K562 (cell line): ENCODE data around the gene FN3KRP. TPM values are rescaled to one million over a fixed set of nuclear protein-coding genes. Genes with fewer than 3 reads are reported as not detected.

ENCODE experiments used
- ATAC-seq: fragments of 200-7000 bp; cut with Tn5 transposase; 3 replicates; pipeline ENCODE4 v1.9.1; 2020; ENCODE audit warnings: moderate library complexity
- BruUV-seq: library from RNA; stranded (reverse); fragments of 400-500 nt; replicated peaks from 2 replicates; lab custom pipeline; 2021; lab: Mats Ljungman, UMichigan
- CTCF ChIA-PET: fragments of 300-600 bp; formaldehyde crosslinking; extraction: SDS; loops from one replicate; lab custom pipeline; 2021; ENCODE audit warnings: low intra/inter-chr PET ratio; lab: Yijun Ruan, JAX
- POLR2A ChIA-PET: fragments of 300-600, 350-650 bp; sonication (Branson Sonifier 250); formaldehyde crosslinking; extraction: SDS; loops from one replicate; lab custom pipeline; 2021; ENCODE audit warnings: antibody characterized with exemption, inconsistent platforms; lab: Yijun Ruan, JAX
- DNase-seq, 4 experiments: peaks; one replicate each; pipeline versions ENCODE4 v3.0.0 to v3.0.0-alpha.2; 2011 to 2018; ENCODE audit warnings: low spot score in 3 of 4, mixed read lengths in 3 of 4; ENCODE audit errors: extremely low read depth in 1 of 4
- FAIRE-seq: peaks from 2 replicates; lab custom pipeline; 2011; peaks lifted over from hg19 to GRCh38; lab: Jason Lieb, UNC
- H2AFZ ChIP-seq: 2 replicates; pipeline ENCODE4 v1.6.0; 2011; ENCODE audit warnings: low read depth, low read length, control low read depth, inconsistent platforms
- H3K27ac ChIP-seq: fragments of 200-600 bp; 3 replicates; pipeline ENCODE4 v1.8.0; 2011; ENCODE audit warnings: low read depth, mild to moderate bottlenecking, control low read depth, inconsistent platforms, low read length, moderate library complexity, mixed read lengths; ENCODE audit errors: extremely low read depth
- H3K27me3 ChIP-seq, 2 experiments: fragments of 300-600 bp in 1 of 2; 2 replicates in 1 of 2; 3 replicates in 1 of 2; pipeline versions ENCODE4 v1.6.0 to v1.8.0; 2011; ENCODE audit warnings: inconsistent platforms in 2 of 2, low read length in 2 of 2, mild to moderate bottlenecking in 1 of 2, mixed read lengths in 1 of 2, moderate library complexity in 1 of 2; ENCODE audit not compliant: control insufficient read depth in 2 of 2, insufficient read depth in 2 of 2
- H3K36me3 ChIP-seq: fragments of 300-600 bp; 3 replicates; pipeline ENCODE4 v1.8.0; 2011; ENCODE audit warnings: mild to moderate bottlenecking, low read length, inconsistent platforms; ENCODE audit not compliant: control insufficient read depth, insufficient read depth
- H3K4me1 ChIP-seq, 2 experiments: fragments of 200-600 bp in 1 of 2; replicated peaks in 1 of 2; 2 replicates in 1 of 2; 3 replicates in 1 of 2; pipeline versions ENCODE4 v1.5.1 to v1.8.0; 2011; ENCODE audit warnings: inconsistent platforms in 2 of 2, low read length in 2 of 2, mild to moderate bottlenecking in 1 of 2, mixed read lengths in 1 of 2, moderate library complexity in 1 of 2; ENCODE audit not compliant: control insufficient read depth in 2 of 2, insufficient read depth in 2 of 2
- H3K4me2 ChIP-seq: 2 replicates; pipeline ENCODE4 v1.6.1; 2011; ENCODE audit warnings: low read length, control low read depth, inconsistent platforms, mixed read lengths; ENCODE audit not compliant: insufficient read depth
- H3K4me3 ChIP-seq: fragments of 200-600 bp; sonication (generic), shearing (Covaris generic); 2 replicates; pipeline ENCODE4 v1.5.1; 2016; ENCODE audit warnings: control low read depth, inconsistent platforms
- H3K79me2 ChIP-seq: fragments of 200-600 bp; 3 replicates; pipeline ENCODE4 v1.8.0; 2011; ENCODE audit warnings: low read length, inconsistent platforms; ENCODE audit not compliant: control insufficient read depth, insufficient read depth
- H3K9ac ChIP-seq, 2 experiments: 2 replicates each; pipeline versions ENCODE4 v1.6.0 to v1.6.1; 2011; ENCODE audit warnings: low read depth in 2 of 2, low read length in 2 of 2, control low read depth in 1 of 2, inconsistent platforms in 1 of 2, mild to moderate bottlenecking in 1 of 2, mixed read lengths in 1 of 2; ENCODE audit not compliant: insufficient read depth in 1 of 2
- H3K9me1 ChIP-seq: one replicate; pipeline ENCODE4 v1.6.0; 2011; ENCODE audit warnings: inconsistent platforms, mild to moderate bottlenecking, low read length, moderate library complexity; ENCODE audit not compliant: control insufficient read depth, insufficient read depth
- H3K9me3 ChIP-seq: replicated peaks from 2 replicates; pipeline ENCODE4 v1.5.1; 2011; ENCODE audit warnings: low read depth, low read length, inconsistent platforms; ENCODE audit not compliant: control insufficient read depth, insufficient read depth
- H4K20me1 ChIP-seq: replicated peaks from 2 replicates; pipeline ENCODE4 v1.6.1; 2011; ENCODE audit warnings: low read length, inconsistent platforms, mixed read lengths; ENCODE audit not compliant: control insufficient read depth, insufficient read depth
- MAFK ChIP-seq: IDR thresholded peaks from 2 replicates; pipeline ENCODE4 v1.6.1; 2011; ENCODE audit warnings: low read length, improper control_type of control experiment
- MLX ChIP-seq, 2 experiments: fragments of 450-650 bp in 1 of 2; sonication (generic) in 1 of 2; formaldehyde crosslinking; conservative IDR thresholded peaks; 2 replicates each; pipeline versions ENCODE4 v1.4.0 to v1.8.1; 2020 to 2022; ENCODE audit warnings: mild to moderate bottlenecking in 1 of 2, missing genetic modification reagents in 1 of 2
- WGBS: fragments of 100-300 bp; shearing (Covaris generic); methylation state at CpG from one replicate; pipeline ENCODE4 v1.1.6; 2016; ENCODE audit warnings: low coverage, mixed read lengths; ENCODE audit not compliant: insufficient coverage; ENCODE audit errors: missing lambda C conversion rate; 5-methylcytosine and 5-hydroxymethylcytosine counted together
- in situ Hi-C: fragments of 300-500 bp; cut with MboI; formaldehyde crosslinking; loops from 4 replicates; pipeline ENCODE4 v1.15.0; 2018; ENCODE audit warnings: inconsistent platforms, mixed read lengths
- intact Hi-C: fragments of 100-400 bp; cut with micrococcal nuclease; formaldehyde crosslinking; loops from 2 replicates; pipeline ENCODE4 v1.14.2; 2022
- polyA plus RNA-seq, 8 experiments: library from polyadenylated mRNA; depleted of rRNA in 4 of 8; stranded (reverse) in 5 of 8; unstranded in 3 of 8; fragments of >200 nt; fragmentation: Nextera tagmentation in 2 of 8; fragmentation: Illumina TruSeq in 1 of 8; extraction: Ambion mirVana in 2 of 8; extraction: Trizol in 1 of 8; gene quantifications; 2 replicates each; pipeline versions ENCODE4 v1.2.1 to v1.2.3, GENCODE V29; 2011 to 2014; ENCODE audit warnings: inconsistent platforms in 1 of 8, missing spikeins in 1 of 8
- total RNA-seq, 7 experiments: library from RNA; depleted of rRNA in 6 of 7; stranded (reverse); fragments of >200 nt in 6 of 7; fragmentation: Illumina TruSeq in 2 of 7; extraction: Trizol in 2 of 7; gene quantifications; 2 replicates each; pipeline versions ENCODE4 v1.2.1 to v1.2.3, GENCODE V29; 2011 to 2021; ENCODE audit warnings: low replicate concordance in 1 of 7

Gene FN3KRP
- total and polyA plus RNA-seq, 9 of the 15 experiments (the other 6 are each of a cell fraction or from before 2014, with no cell fraction given), result 2.0 to 32.1 (median 24.9) TPM

- Histone ChIP-seq H3K4me3 (no peak overlapping the region), H3K9ac (no peak overlapping the region), H3K27me3 (peaks cover 4 to 27% of the 10 kb centered on the region in 2 experiments; a peak in 4 of 5 replicates), H3K9me1 (no peaks in the 10 kb centered on the region), H2AFZ (no peak overlapping the region), H3K4me1 (peaks cover 0 to 11% of the 10 kb centered on the region in 2 experiments; a peak in 2 of 5 replicates), H3K27ac (no peak overlapping the region), H3K36me3 (no peaks in the 10 kb centered on the region), H3K4me2 (no peak overlapping the region), H3K9me3 (peaks cover 7% of the 10 kb centered on the region; the same call in 1 of the 2 replicates), H3K79me2 (no peaks in the 10 kb centered on the region), H4K20me1 (0 out of 2 replicates have a peak, but pooled peaks cover 2% of the 10 kb centered on the region)
- ATAC-seq (no peak), DNase-seq (no peak), FAIRE-seq (no peak)
- WGBS, result 36% methylated on average over 17 of the region's 19 CpGs
- POLR2A ChIA-PET, result interaction anchor here (0.6 to 1.1 kb wide), 2 partner anchors 9 to 21 kb away, joined by 3 read pairs; no protein-coding TSS in a partner anchor
- TF ChIP-seq MAFK, result no peak
- no peak for TF ChIP-seq MLX (CRISPR knock-in tag; conservative IDR thresholded peaks at IDR 0.05)
- intact Hi-C loops, result no loop called here
- in situ Hi-C loops, result no loop called here
- BruUV-seq, result no TSS peak
- CTCF ChIA-PET, result no interaction called here
Measured at GRCh38 chr17:82686366-82687324, 29.9 kb upstream of the FN3KRP start.
